GM21528 (cell line): ENCODE results near the gene MPPED1.

Source experiments
- ATAC-seq: cut with Tn5 transposase; IDR thresholded peaks from one replicate; pipeline ENCODE4 v1.9.1; 2021; ENCODE audit warnings: mild to moderate bottlenecking, moderate library complexity; ENCODE audit not compliant: unreplicated experiment, low FRiP score

MPPED1 gene

GRCh38 chr22:43474161-43475101, 62.6 kb downstream of the MPPED1 start:
- no peak for ATAC-seq

GRCh38 chr22:43475549-43476076, 63.8 kb downstream of the MPPED1 start:
- ATAC-seq = no peak

- no peak for ATAC-seq
Observed at GRCh38 chr22:43476341-43476740, 64.5 kb downstream of the MPPED1 start.

- no peak for ATAC-seq
Observed at GRCh38 chr22:43476751-43477725, 65.2 kb downstream of the MPPED1 start.

GRCh38 chr22:43477966-43478365, 66.2 kb downstream of the MPPED1 start:
- ATAC-seq = no peak

- no peak for ATAC-seq
Observed at GRCh38 chr22:43478621-43479300, 66.9 kb downstream of the MPPED1 start.

DNA sequence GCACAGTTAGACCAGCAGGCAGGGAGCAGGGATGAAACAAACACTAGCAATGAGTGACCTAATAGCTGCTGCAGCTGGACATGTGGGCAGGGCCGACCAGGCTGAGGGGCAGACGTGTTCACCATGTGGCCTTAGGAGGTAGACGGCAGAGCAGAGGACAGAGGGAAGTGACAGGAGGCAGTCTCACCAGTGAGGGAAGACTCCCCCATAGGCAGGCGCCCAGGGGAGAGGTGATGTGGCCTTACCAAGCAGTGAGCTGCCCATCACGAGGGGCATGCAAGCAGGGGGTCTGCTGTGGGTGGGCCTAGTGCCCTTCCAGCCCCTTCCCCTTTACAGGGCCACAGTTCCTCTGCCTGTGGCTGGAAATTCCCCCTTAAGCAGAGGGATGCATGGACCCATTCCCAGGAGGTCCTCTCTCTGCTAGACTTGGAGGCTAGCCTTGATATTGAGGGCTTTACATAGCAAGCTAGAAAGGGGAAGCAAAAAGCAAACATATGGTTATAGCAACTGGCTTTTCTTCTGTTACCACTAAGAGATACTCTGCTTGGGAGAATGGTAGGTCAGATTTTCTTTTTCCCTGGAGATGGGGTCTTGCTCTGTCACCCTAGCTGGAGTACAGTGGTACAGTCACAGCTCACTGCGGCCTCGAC, 67.6 kb downstream of the MPPED1 start:
- ATAC-seq = no peak

GRCh38 chr22:43479962-43480361, 68.1 kb downstream of the MPPED1 start:
- no peak for ATAC-seq

DNA sequence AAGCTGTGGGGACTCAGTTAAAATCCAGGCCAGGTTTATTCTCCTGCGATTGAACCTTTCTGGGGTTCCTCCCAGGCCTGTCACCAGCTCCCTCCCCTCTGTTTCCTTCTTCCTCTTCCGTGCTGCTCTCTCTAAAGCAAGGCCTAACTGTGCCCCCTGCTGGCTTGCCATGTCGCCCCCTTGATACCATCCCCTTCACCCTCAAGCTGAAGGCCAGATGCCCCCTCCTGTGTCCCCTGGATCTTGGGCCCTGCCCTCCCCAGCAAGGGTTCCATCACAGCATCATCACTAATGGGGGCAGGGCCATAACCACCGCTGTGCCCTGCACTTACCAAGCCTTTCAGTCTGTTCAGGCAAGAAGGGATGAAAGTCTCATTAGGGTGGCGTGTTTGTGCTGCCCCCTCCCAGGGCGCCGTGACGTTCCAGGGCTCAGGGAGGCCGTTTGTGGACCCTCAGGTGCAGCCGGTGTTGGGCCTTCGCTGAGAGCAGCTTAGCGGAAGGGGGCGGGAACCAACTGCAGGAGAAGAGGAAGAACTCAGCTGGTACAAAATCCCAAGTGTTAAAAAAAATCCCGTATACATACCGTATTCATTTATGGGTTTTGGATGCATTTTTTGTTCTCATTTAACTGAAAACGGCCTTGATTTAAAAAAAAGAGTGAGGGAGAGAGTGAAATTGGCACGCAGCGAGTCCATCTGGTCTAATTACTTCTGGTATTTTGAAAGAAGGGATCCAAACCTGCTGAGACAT, 69.9 kb downstream of the MPPED1 start:
- no peak for ATAC-seq

GRCh38 chr22:43482318-43482625, 70.5 kb downstream of the MPPED1 start:
- ATAC-seq = no peak

DNA sequence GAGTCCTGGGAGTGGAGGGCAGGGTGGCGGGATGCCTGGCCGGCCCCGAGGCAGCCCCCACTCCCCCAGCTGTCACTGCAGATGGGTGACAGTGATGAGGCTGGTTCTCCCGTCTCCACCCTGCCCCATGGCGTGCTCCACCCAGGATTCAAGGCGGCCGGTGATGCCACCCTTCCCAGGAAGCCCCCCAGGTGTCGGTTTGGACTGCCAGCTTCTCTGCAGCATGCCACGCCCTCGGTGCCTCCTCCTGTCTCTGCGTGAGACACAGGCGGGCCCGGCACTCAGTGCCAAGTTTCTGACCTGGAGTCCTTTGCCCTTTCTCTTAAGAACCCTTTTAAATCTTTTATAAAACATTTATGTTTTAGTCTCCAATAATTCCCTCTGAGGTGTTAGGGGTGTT, 71.5 kb downstream of the MPPED1 start:
- no peak for ATAC-seq

DNA sequence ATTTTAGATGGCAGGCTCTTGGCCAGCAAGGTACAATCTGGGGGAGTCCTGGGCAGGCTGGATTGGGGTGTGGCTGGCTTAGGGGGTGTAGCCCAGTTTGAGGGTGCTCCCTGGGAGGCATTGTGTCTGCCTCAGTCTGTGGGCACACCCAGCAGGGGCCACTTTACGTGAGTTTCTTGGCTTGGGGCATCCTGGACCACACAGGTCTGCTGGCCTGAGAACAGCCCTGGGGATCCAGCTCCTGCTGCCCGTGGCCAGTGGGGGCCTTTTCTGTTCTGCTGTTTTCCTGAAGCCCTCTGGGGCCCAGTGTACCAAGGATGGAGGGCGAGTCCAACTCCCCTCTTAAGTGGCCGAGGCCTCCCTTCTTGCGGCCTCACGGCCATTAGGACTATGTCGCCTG, 71.9 kb downstream of the MPPED1 start:
- ATAC-seq = no peak

DNA sequence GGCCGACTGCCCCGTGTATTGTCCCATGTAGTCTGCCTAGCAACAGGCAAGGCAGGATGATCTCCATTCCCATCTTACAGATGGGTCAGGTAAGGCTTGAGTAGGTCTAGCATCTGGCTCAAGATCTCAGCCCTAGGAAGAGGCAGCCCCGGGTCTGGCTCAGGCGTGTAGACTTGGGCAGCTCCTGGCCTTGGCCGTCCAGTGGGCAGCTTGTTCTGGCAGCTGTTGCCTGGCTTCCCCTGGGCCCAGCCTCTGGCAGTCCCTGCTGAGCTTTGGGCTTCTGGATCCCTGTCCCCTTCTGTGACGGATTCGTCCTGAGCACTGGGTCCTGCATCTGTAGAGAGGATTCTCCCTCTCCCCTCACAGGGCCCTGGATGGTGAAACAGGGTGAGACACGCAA, 72.4 kb downstream of the MPPED1 start:
- ATAC-seq = no peak

DNA sequence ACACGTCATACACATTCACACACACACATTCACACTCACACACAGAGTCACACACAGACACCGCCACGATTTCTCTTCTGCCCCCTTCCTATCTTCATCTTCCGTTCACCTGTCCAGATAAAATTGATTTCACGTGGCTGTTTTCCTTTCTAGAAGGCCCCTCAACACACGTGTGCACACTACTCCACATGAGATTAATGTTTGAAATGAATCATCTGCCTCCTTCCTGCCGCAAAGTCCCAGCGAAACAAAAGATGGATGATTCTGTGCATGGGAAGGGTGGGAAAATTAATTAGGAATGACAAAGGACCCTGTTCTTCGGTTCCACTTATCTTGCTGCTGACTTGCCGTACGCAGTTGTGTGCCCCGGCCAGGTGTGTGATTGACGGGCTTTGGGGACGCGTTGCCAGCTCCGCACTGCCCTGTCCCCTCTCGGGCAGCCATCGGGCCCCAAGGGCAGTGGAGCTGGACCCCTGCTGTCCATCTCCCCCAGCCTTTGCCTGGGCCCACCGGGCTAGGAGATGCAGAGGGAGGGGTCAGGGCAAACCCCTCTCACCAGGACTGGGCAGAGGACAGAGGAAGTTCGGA, 73.8 kb downstream of the MPPED1 start:
- ATAC-seq = no peak

GRCh38 chr22:43487311-43488030, 75.7 kb downstream of the MPPED1 start:
- no peak for ATAC-seq

DNA sequence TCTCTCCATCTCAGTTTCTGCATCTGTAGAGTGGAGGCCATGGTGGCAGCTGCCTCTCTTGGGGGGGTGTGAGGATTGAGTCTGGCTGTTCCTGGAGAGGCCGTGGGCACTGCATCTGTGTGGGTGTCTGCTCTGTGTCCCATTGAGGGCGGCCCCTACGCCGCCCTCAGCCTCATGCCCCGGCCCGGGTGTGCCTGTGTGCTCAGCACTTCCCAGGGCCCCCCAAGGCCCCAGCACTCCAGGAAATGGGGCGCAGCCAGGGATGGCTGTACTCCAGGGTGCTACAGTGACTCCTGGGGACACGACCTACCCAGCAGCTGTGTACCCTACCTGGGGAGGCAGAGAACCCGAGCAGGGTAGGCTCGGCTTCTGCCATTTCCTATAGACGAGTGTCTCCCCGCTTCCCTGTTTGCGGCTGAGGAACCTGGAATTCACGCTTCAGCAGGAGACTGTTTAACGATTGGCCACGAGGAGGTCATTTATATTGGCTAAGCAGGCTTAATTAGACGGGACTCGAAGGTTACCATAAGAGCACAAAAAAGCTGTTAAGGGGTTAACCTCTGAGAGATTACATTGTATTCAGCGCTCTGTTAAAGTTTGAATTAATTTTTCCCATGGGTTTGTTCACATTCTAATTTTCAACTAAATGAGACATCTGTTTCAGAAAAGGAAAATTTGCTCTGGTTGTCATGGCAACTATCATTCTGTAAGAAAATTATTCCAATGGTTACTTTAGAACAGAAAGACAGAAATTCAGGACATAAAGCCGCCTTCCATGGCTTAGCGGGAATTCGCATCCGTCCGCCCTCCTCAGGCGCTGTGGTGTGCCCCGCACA, 76.4 kb downstream of the MPPED1 start:
- ATAC-seq = no peak

- ATAC-seq = no peak
Observed at GRCh38 chr22:43488937-43489336, 77.1 kb downstream of the MPPED1 start.

DNA sequence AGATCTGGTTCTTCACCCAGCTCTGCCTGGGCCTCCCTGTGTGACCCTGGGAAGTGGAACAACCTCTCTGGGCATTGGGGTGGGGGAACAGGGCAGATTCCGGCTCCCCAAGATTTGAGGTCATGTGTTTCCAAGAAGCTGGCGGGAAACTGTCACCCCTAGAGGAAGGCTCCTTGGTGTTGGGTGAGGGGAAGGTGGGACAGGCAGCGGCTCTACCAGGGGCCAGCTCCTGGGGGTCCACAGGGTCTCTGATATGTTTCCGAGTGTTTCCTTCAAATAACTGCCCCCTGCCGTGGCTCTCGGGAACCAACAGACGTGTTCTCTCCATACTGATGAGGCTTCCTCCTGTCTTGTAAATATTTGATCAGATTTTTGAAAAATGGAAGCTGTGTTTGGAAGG, 78.5 kb downstream of the MPPED1 start:
- no peak for ATAC-seq
